ENCODE results near the gene KLHDC7B. TPM values are rescaled to one million over a fixed set of nuclear protein-coding genes. Genes with fewer than 3 reads are reported as not detected.

Gene KLHDC7B
- total and polyA plus RNA-seq, 2 of the 13 experiments (the other 11 are each of a cell fraction or from before 2014, with no cell fraction given): 0.11 TPM; not detected in 1

GRCh38 chr22:50599816-50600455, 54.2 kb downstream of the KLHDC7B start (continued):
- TF ChIP-seq ZNF646 (CRISPR knock-in tag; IDR thresholded peaks at IDR 0.05) (0 out of 2 replicates have a peak, but pooled peaks have one; percentile 38), ZNF33A (CRISPR knock-in tag; IDR thresholded peaks at IDR 0.05; ENCODE audit: borderline replicate concordance) (peak; percentile 84; the same call in 1 of the 2 replicates), PHF5A (CRISPR knock-in tag; IDR thresholded peaks at IDR 0.05; ENCODE audit: low read depth, unreplicated experiment) (peak; percentile 86), TARDBP (CRISPR knock-in tag; IDR thresholded peaks at IDR 0.05) (peak; percentile 55; the same call in 1 of the 2 replicates), FOXK2 (IDR thresholded peaks at IDR 0.05) (no peak), MXD4 (CRISPR knock-in tag; IDR thresholded peaks at IDR 0.05) (peak; percentile 99), TP53 (CRISPR knock-in tag; conservative IDR thresholded peaks at IDR 0.05) (peak; percentile 97), U2AF1 (optimal IDR thresholded peaks at IDR 0.05; ENCODE audit: low read depth, low read length) (no peak), MIER3 (CRISPR knock-in tag; IDR thresholded peaks at IDR 0.05; ENCODE audit: borderline replicate concordance) (peak; percentile 85; the same call in 1 of the 2 replicates), ZNF629 (CRISPR knock-in tag; conservative IDR thresholded peaks at IDR 0.05) (peak; percentile 67), RARG (CRISPR knock-in tag; IDR thresholded peaks at IDR 0.05; ENCODE audit: low read depth) (peak; percentile 81; the same call in 1 of the 2 replicates), JUND (CRISPR knock-in tag; IDR thresholded peaks at IDR 0.05) (peak; percentile 56; the same call in 1 of the 2 replicates), BHLHE40 (IDR thresholded peaks at IDR 0.05; ENCODE audit: low read length) (no peak), NFKBIZ (CRISPR knock-in tag; IDR thresholded peaks at IDR 0.05) (peak; percentile 99), DMTF1 (CRISPR knock-in tag; IDR thresholded peaks at IDR 0.05) (0 out of 2 replicates have a peak, but pooled peaks have one; percentile 58), SNAPC5 (CRISPR knock-in tag; IDR thresholded peaks at IDR 0.05; ENCODE audit: borderline replicate concordance) (peak; percentile 94), RBFOX2 (IDR thresholded peaks at IDR 0.05; ENCODE audit: low read depth, low read length) (no peak), MLLT10 (CRISPR knock-in tag; IDR thresholded peaks at IDR 0.05) (peak; percentile 84; the same call in 1 of the 2 replicates), STAG1 (CRISPR knock-in tag; IDR thresholded peaks at IDR 0.05) (peak; percentile 27; the same call in 1 of the 2 replicates)
